NCI-H2107 (cell line): ENCODE measurements around the gene OPHN1.
"Not testable (repeated sequence)": the region's sequence is repeated elsewhere in the genome, so short reads cannot be mapped to it uniquely, and the experiment has no call there.

Source experiments
- DNase-seq: peaks from one replicate; lab custom pipeline; 2025; lab: John Stamatoyannopoulos, UW

OPHN1 gene

GRCh38 chrX:68358679-68359078 lies 74.6 kb downstream of the OPHN1 start:
- no peak for DNase-seq

GRCh38 chrX:68355629-68355920 lies 77.7 kb downstream of the OPHN1 start:
- DNase-seq, result no peak

- DNase-seq, result no peak
Measured at GRCh38 chrX:68354879-68355628, 78.2 kb downstream of the OPHN1 start.

GRCh38 chrX:68345025-68345424 lies 88.3 kb downstream of the OPHN1 start:
- DNase-seq, result no peak

GRCh38 chrX:68343551-68343950 lies 89.7 kb downstream of the OPHN1 start:
- no peak for DNase-seq

- DNase-seq, result no peak
Measured at GRCh38 chrX:68332201-68332731, 101.0 kb downstream of the OPHN1 start.

- DNase-seq, result not testable (repeated sequence)
Measured at GRCh38 chrX:68326841-68327240, 106.5 kb downstream of the OPHN1 start.

- no peak for DNase-seq
Measured at GRCh38 chrX:68307769-68308168, 125.5 kb downstream of the OPHN1 start.

GRCh38 chrX:68304602-68305001 lies 128.7 kb downstream of the OPHN1 start:
- DNase-seq, result no peak

- no peak for DNase-seq
Measured at GRCh38 chrX:68299898-68300297, 133.4 kb downstream of the OPHN1 start.

- DNase-seq, result no peak
Measured at GRCh38 chrX:68292471-68292870, 140.8 kb downstream of the OPHN1 start.

GRCh38 chrX:68288127-68288526 lies 145.2 kb downstream of the OPHN1 start:
- DNase-seq, result no peak

- no peak for DNase-seq
Measured at GRCh38 chrX:68287419-68287818, 145.9 kb downstream of the OPHN1 start.

- no peak for DNase-seq
Measured at GRCh38 chrX:68286980-68287379, 146.3 kb downstream of the OPHN1 start.

- DNase-seq, result no peak
Measured at GRCh38 chrX:68286076-68286475, 147.2 kb downstream of the OPHN1 start.

GRCh38 chrX:68284281-68284904 lies 148.9 kb downstream of the OPHN1 start:
- no peak for DNase-seq

- DNase-seq, result no peak
Measured at GRCh38 chrX:68273887-68274286, 159.4 kb downstream of the OPHN1 start.

GRCh38 chrX:68264793-68265192 lies 168.5 kb downstream of the OPHN1 start:
- not testable (repeated sequence) for DNase-seq

- DNase-seq, result no peak
Measured at GRCh38 chrX:68261060-68261672, 172.1 kb downstream of the OPHN1 start.

GRCh38 chrX:68256990-68257389 lies 176.3 kb downstream of the OPHN1 start:
- no peak for DNase-seq

GRCh38 chrX:68254738-68255645 lies 178.3 kb downstream of the OPHN1 start:
- DNase-seq, result no peak

GRCh38 chrX:68252664-68253063 lies 180.6 kb downstream of the OPHN1 start:
- no peak for DNase-seq
